Kidney (tissue), 14 donors: Measurements from ENCODE around the gene WBP4. TPM values are rescaled to one million over a fixed set of nuclear protein-coding genes. Genes with fewer than 3 reads are reported as not detected.

Experiments used
- DNase-seq, 5 donors: peaks; one replicate each; pipeline ENCODE4 v3.0.0-alpha.2; 2013 to 2020
- FAIRE-seq: peaks from 2 replicates; lab custom pipeline; 2012; peaks lifted over from hg19 to GRCh38; lab: Jason Lieb, UNC
- H3K27ac ChIP-seq, 2 donors: one replicate each; pipeline ENCODE4 v1.7.0; 2013; ENCODE audit warnings: low read depth in 2 of 2, low read length in 2 of 2, inconsistent platforms in 1 of 2
- H3K27me3 ChIP-seq: one replicate; pipeline ENCODE4 v1.7.1; 2013; ENCODE audit warnings: low read length, inconsistent platforms; ENCODE audit not compliant: control insufficient read depth, insufficient read depth
- H3K36me3 ChIP-seq, 3 donors: one replicate each; pipeline versions ENCODE4 v1.7.0 to v1.7.1; 2013; ENCODE audit warnings: low read length in 3 of 3, control low read depth in 1 of 3, inconsistent platforms in 1 of 3; ENCODE audit not compliant: insufficient read depth in 3 of 3, control insufficient read depth in 2 of 3
- H3K4me1 ChIP-seq, 3 donors: one replicate each; pipeline versions ENCODE4 v1.7.0 to v1.7.1; 2013; ENCODE audit warnings: low read length in 3 of 3, inconsistent platforms in 1 of 3, low read depth in 1 of 3; ENCODE audit not compliant: control insufficient read depth in 2 of 3, insufficient read depth in 2 of 3
- H3K4me3 ChIP-seq, 3 donors: one replicate each; pipeline versions ENCODE4 v1.7.0 to v1.8.1; 2013; ENCODE audit warnings: low read length in 3 of 3, control low read depth in 1 of 3, inconsistent platforms in 1 of 3
- H3K9ac ChIP-seq, 3 donors: one replicate each; pipeline versions ENCODE4 v1.7.0 to v1.7.1; 2013; ENCODE audit warnings: low read length in 3 of 3, control low read depth in 1 of 3, inconsistent platforms in 1 of 3
- H3K9me3 ChIP-seq, 3 donors: one replicate each; pipeline versions ENCODE4 v1.7.0 to v1.7.1; 2013; ENCODE audit warnings: low read length in 3 of 3, control low read depth in 1 of 3, inconsistent platforms in 1 of 3; ENCODE audit not compliant: control insufficient read depth in 2 of 3, insufficient read depth in 1 of 3
- intact Hi-C: fragments of 100-400 bp; cut with DNase I; formaldehyde crosslinking; loops from one replicate; pipeline ENCODE4 v1.11.1; 2022
- polyA plus RNA-seq: library from polyadenylated mRNA; stranded (reverse); fragments of 350-450 nt; fragmentation: Illumina TruSeq; extraction: RNeasy Lipid Tissue Mini Kit (QIAGEN cat#74804); gene quantifications from one replicate; pipeline ENCODE4 v1.2.3, GENCODE V29; 2014; ENCODE audit warnings: low read depth, low replicate concordance; ENCODE audit not compliant: insufficient read depth
- total RNA-seq: library from RNA; stranded (reverse); fragmentation: NEBNext Ultra II Directional; extraction: Animal tissue kit (Norgen Biotek cat#: 25700); gene quantifications from one replicate; pipeline ENCODE4 v1.2.1, GENCODE V29; 2021
- TF ChIP-seq, protein P1 (sequence below): IDR thresholded peaks from 3 replicates; pipeline ENCODE4 v1.5.1; 2012; ENCODE audit warnings: mild to moderate bottlenecking, moderate library complexity, borderline replicate concordance; ENCODE audit not compliant: insufficient read depth; ENCODE audit errors: extremely low read depth
- donor health status: control.
- donor health status: control.
- donor health status: control.
- donor health status: control.
- donor health status: control.
- donor health status: DM: yes; HTN: yes; CAD: no.
- donor health status: Normal renal cell carcinoma (clear cell type).

The WBP4 gene
- total and polyA plus RNA-seq, 2 donors from 2014 or later: 9.6 to 9.9 TPM

- H3K36me3 ChIP-seq: peaks cover 0 to 2% (median 0%) of the 10 kb centered on the region in 3 donors
- peak overlapping the region; percentile 76 to 91 (median 91) for H3K9ac ChIP-seq
- peaks cover 0 to 24% (median 8%) of the 10 kb centered on the region in 3 donors for H3K4me1 ChIP-seq
- H3K4me3 ChIP-seq: peak overlapping the region; percentile 91 to 92 (median 92)
- intact Hi-C loops: no loop called here
- DNase-seq (peak; percentile 92 to 97 (median 95)), FAIRE-seq (no peak)
- no peaks in the 10 kb centered on the region for H3K27me3 ChIP-seq
- H3K27ac ChIP-seq: peak overlapping the region; percentile 98
- no peaks in the 10 kb centered on the region for H3K9me3 ChIP-seq
- TF ChIP-seq, protein P1, sequence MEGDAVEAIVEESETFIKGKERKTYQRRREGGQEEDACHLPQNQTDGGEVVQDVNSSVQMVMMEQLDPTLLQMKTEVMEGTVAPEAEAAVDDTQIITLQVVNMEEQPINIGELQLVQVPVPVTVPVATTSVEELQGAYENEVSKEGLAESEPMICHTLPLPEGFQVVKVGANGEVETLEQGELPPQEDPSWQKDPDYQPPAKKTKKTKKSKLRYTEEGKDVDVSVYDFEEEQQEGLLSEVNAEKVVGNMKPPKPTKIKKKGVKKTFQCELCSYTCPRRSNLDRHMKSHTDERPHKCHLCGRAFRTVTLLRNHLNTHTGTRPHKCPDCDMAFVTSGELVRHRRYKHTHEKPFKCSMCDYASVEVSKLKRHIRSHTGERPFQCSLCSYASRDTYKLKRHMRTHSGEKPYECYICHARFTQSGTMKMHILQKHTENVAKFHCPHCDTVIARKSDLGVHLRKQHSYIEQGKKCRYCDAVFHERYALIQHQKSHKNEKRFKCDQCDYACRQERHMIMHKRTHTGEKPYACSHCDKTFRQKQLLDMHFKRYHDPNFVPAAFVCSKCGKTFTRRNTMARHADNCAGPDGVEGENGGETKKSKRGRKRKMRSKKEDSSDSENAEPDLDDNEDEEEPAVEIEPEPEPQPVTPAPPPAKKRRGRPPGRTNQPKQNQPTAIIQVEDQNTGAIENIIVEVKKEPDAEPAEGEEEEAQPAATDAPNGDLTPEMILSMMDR: no peak
These were observed 1.1 kb upstream of the WBP4 start for GRCh38 chr13:41060082-41060723.

DNA sequence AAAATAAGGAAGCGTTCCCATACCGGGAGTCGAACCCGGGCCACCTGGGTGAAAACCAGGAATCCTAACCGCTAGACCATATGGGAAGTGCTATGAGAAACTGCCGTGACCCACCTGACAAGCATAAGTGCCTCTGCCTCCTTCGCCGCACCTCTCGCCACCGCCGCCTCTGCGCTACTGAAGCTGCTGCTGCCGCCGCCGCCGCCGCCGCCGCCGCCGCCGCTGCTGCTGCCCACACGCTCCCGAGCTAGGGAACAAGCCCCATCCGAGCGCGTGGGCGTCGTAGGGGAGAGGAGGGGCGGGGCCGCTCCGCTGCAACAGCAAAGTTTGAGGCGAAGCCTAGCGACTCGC lies 610 bp upstream of the WBP4 start:
- peak; percentile 93 to 96 (median 94) for DNase-seq
- H3K4me3 ChIP-seq: peak overlapping the region; percentile 91 to 92 (median 92)
- intact Hi-C loops: no loop called here
- FAIRE-seq: no peak
- H3K9me3 ChIP-seq: no peaks in the 10 kb centered on the region
- peak overlapping the region; percentile 83 to 91 (median 91) for H3K9ac ChIP-seq
- no peaks in the 10 kb centered on the region for H3K27me3 ChIP-seq
- peaks cover 2 to 7% (median 4%) of the 10 kb centered on the region in 3 donors for H3K36me3 ChIP-seq
- H3K27ac ChIP-seq: peak overlapping the region; percentile 98
- H3K4me1 ChIP-seq: peaks cover 0 to 24% (median 6%) of the 10 kb centered on the region in 3 donors
- TF ChIP-seq, protein P1: no peak

GRCh38 chr13:41061914-41062837 lies 867 bp downstream of the WBP4 start:
- Histone ChIP-seq H3K4me3 (peak overlapping the region; percentile 91 to 92 (median 92)), H3K27me3 (no peaks in the 10 kb centered on the region), H3K27ac (peak overlapping the region; percentile 98), H3K4me1 (peaks cover 0 to 24% (median 6%) of the 10 kb centered on the region in 3 donors), H3K9me3 (no peaks in the 10 kb centered on the region), H3K9ac (peak overlapping the region; percentile 69 to 91 (median 83)), H3K36me3 (peaks cover 6 to 19% (median 12%) of the 10 kb centered on the region in 3 donors)
- intact Hi-C loops: no loop called here
- FAIRE-seq: no peak
- TF ChIP-seq, protein P1: no peak
- peak in 1 of 5 donors; percentile 84 for DNase-seq
